TTC549 (cell line): Measurements from ENCODE around the gene DOCK10.
"Not testable (repeated sequence)": the region's sequence is repeated elsewhere in the genome, so short reads cannot be mapped to it uniquely, and the experiment has no call there.

Experiments used
- FAIRE-seq: peaks from 2 replicates; lab custom pipeline; 2012; peaks lifted over from hg19 to GRCh38; lab: Jason Lieb, UNC

Gene DOCK10

DNA sequence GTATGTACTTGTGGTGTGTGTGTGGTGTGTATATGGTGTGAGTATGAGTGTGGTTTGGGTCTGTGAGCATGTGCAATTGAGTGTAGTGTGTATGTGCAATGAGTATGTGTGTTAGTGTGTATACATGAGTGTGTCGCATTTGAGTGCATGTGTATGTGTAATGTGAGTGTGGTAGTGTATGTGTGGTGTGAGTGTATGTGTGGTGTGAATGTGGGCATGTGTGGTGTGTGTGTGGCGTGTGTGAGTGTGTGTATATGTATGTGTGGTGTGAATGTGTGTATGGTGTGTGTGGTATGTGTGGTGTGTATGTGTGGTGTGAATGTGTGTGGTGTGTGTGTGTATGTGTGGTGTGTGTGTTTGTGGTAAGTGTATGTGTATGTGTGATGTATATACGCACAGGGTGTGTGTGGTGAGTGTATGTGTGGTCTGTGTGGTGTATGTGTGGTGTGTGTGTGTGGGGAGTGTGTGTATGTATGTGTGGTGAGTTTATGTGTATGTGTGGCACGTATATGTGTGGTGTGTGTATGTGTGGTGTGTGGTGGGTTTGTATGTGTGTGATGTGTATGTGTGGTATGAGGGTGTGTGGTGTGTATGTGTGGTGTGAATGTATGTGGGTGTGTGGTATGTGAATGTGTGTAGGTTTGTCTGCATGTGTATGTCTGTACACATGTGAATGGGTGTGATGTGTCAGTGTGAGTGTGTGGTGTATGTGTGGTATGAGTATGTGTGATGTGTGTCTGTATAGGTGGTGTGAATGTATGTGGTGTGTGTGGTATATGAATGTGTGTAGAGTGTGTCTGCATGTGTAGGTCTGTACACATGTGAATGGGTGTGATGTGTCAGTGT, 123.4 kb downstream of the DOCK10 start:
- FAIRE-seq, result no peak

DNA sequence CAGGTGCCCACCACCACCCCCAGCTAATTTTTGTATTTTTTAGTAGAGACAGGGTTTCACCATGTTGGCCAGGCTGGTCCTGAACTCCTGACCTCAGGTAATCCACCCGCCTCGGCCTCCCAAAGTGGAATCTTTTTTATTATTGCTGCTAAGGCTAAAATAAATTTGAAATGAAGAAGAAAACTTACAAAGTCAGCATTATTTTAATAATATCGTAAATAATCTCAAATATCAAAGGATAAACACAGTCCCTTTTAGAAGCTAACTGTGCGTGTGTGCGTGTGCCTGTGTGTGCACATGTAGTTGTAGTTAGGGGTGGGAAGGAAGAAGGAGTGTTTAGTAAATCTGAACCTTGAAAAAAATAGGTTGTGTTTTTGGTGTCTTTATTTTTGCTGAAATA, 125.0 kb downstream of the DOCK10 start:
- FAIRE-seq, result not testable (repeated sequence)

DNA sequence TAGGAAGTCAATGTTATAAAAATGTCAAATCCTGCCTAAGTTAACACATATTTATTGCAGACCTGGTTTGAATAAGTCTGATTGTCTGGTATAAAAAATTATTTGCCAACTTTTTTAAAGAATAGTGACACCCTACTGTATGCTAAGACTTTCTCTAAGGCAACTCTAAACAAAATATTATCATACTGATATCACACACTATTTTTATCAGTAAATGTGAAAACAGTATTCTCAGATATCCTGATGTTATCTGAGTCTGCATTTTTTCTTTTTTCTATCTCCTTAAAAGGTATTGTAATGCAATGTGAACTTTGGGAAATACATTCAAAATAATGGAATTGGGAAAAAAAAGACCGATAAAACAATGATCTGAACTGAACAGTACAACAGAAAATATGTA, 127.1 kb downstream of the DOCK10 start:
- no peak for FAIRE-seq

GRCh38 chr2:224910574-224910925, 131.7 kb downstream of the DOCK10 start:
- no peak for FAIRE-seq

DNA sequence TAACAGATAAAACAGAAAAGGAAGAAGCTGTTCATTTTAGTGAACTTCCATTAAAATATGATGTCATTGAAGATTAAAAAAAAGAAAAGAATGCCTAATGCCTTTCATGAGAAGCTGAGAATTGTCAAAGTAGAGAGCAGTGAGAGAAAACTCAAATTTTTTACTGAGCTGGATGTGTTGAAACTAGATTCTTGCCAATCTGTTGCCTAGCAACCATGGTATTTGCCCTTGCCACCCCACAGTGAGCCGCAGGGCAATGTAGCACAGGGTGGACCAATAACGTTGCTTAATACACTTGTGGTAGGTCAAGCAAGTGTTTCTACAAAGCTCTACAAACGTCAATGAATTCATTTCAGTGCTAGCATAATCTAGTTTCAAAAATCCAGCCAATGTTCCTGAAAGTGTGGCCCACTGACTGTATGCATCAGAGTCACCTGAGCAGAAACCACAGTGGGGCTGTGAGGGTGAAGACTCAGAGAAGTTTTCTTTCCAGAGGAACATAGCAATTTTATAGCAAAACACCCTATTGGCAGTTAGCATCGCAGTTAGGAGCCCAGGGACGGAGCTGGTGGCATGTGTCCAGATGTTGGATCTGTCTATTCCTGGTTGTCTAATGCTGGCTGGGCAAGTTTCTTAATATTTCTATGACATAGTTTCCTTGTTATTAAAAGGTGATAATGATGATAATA, 132.2 kb downstream of the DOCK10 start:
- no peak for FAIRE-seq

DNA sequence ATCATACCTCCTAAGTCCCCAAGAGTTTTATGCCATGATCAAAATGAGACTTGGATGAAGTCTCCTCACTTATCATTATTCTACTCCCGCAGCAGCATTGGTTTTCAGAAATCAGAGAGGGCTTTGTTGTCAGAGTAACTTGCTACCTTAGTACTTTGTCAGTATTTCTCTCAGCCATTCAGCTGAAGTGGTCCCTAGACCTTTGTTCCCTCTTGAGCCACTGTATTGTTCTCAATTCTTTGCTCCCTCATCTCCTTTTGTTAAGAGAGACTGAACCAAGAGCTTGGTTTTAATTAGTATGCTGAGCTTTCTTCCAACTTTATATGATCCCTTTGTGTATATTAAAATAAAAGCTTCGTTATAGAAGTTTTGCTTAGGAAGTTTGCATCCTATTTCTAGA, 133.4 kb downstream of the DOCK10 start:
- FAIRE-seq, result no peak

GRCh38 chr2:224904381-224904780, 137.9 kb downstream of the DOCK10 start:
- FAIRE-seq, result no peak

DNA sequence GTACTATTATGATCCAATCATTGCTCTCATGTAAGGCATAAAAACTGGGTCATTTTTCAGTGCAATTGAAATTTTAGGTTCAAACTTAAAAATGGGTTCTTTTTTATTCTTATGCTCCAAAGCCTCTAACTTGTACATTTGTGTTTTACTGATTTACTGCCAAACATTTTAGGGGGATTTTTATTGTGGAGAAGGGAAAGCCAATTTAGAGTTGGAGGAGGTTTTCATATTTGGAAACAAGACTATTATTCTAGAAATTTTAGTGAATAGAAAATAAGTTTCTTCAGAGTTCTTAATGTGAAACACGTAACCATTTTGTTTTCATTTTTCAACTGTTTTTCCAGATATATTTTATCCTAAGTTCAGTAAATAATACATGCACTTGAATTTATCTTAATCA, 138.6 kb downstream of the DOCK10 start:
- FAIRE-seq, result no peak

- no peak for FAIRE-seq
Observed at GRCh38 chr2:224901121-224901676, 141.1 kb downstream of the DOCK10 start.

DNA sequence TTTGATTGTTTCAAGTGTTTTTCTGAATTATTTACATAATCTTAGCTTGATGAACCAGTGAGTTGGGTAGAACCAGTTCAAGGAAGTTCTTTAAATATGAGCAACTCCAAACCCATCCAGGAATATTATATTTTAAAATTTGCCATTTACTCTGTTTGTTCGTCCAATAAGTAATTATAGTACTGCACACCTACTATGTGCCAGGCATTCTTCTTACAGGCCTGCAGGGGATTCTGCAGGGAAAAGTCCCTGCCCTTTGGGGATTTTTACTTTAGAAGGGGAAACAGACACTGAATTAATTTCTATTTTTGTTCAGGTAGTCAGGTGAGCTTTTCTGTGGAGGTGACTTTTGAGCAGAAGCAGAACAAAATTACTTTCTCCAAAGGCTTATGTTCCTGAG, 146.9 kb downstream of the DOCK10 start:
- no peak for FAIRE-seq

DNA sequence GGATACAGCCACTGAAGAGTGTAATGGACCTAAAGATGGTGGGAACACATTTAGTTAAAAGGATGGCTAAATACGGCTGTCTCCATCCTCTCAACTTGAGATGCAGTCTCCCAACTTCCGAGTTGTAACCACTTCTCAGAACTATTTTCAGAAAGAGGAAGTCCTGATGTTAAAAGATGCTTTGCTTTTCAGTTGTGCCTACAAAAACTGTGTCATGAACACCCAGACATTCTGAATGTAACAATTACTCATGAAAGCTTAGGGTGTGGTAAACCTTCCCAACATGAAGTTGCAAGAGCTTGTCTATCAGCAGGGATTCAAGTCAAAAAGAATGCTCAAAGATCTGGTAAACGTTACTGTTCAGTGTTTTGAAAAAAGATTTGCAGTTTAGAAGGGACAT, 147.9 kb downstream of the DOCK10 start:
- no peak for FAIRE-seq

DNA sequence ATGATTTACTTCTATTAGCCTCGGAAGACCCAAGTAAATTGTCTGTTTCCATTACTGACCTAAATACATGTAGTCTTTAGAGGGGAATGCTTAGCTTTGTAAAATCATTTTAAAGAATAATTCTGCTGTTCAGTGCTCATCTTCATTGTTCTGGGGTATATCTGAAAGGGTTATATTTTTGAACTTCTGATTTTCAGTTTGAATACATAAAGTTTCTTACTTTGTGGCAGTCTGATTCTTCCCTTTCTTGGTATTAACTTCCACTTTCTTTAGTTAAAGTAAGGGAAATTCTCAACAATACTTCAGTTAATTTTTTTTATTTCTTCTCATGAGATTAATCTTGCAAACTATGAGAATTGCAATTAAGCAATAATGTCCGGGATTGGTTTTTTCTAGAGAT, 148.4 kb downstream of the DOCK10 start:
- no peak for FAIRE-seq

DNA sequence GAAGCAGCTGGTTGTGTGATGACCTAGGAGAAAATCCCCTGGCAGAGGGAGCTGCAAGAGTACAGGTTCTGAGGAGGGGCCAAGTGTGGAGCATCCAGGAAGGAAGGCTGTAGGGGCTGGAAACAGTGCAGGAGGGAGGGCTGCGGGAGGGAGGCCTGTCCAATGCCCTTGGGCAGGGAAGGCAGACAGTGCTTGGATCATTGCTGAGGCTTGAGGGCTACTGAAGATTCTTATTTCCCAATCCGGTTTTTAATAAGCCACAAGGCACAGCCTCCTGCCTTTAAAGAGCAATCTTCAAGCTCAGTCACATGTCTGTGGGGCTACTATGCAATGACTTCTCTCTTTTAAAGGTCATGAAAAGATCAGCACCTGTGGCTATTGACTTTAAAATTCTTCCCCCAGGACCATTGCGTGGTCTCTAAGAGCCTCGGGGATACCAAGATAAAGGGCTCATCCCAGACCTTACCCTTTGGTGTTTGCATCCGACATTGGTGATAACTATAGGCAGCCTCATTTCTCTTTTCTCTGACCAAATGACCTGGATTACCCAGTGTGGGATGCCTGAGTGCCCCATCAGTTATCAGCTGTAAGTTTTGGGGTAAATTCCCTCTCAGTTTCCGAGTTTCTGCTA, 149.6 kb downstream of the DOCK10 start:
- no peak for FAIRE-seq

- FAIRE-seq, result no peak
Observed at GRCh38 chr2:224890372-224890771, 151.9 kb downstream of the DOCK10 start.

DNA sequence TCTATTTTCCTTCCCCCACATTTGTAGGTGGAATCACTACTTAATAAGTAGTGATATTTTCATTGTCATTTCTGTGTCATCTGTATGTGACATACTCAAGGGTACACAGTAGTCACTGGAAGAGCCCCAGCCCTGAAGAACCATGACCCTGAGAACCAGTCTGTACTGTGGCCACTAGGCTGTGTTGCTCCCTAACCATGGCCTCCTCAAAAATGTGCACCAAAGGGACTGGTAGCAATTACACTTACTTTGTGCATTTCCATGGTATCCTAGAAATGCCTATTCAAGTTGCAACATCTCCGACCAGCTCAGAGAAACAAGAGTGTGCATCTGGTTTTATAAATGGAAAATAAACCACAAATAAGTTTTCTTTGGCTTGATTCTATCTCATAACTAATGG, 155.1 kb downstream of the DOCK10 start:
- no peak for FAIRE-seq

DNA sequence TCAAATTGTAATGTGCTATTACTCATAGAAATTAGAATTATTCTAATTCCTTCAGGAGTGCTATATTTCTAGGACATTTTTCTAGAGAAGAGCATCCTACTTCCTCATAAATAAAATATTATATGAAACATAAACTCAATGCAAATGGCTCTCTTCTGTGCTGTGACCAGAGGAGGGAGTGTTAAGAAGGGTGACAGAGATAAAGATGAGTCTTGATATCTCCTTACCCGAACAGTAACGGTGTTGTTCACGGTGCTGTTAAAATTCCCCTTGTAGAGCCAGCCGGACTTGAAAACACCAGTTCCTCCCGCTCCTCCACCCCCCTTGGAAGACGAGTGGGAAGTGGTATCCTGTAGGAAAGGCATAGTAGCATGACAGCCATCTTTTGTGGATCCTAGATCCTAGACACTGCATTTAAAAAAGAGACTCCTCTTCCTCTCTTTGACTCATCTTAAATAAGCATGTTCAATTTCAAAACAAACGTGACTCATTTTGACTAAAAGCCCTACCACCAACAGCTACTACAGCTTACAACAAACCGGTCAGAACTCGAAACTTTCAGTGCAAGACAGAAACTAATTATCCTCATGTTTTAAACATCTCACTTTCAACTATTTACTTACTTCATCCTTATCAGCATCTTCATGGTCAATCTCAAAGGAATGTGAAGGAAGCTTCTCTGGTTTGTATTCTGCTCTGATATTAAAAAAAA, 156.3 kb downstream of the DOCK10 start:
- no peak for FAIRE-seq

DNA sequence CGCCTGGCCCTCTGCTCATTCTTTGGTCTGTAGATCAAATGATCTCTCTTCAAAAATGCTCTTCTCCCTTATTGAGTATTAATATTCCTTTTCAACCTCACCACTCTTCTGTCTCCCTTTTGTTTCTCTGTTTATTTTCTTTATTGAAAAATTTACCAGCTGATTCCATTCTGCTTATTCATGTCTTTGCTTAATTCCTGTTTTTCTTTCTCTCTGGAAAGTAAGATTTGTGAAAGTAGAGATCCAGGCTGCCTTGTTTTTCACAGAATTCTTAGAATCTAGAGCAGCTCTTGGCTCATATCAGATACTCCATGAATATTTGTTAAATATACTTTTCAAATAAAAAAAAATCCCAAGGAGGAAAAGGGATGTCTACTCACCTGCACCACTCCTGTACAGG, 157.0 kb downstream of the DOCK10 start:
- no peak for FAIRE-seq

DNA sequence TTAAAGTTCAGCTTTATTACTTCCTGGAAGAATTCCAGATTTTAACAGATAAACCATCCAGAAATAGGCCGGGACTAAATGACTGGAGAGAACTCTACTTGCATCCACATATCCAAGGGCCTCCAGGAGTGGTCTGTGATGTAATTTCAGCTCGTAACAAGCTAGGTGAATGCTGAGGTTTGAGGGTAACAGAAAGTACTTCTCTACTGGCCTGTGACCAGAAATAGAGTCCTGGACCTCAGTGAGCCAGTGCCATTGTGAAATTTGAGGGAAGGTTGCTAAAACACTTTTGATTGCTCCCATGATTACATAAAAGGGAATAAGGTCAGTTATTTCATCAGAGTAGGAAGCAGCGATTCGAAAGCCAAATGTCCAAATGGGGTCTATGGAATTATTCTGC, 158.1 kb downstream of the DOCK10 start:
- FAIRE-seq, result no peak

DNA sequence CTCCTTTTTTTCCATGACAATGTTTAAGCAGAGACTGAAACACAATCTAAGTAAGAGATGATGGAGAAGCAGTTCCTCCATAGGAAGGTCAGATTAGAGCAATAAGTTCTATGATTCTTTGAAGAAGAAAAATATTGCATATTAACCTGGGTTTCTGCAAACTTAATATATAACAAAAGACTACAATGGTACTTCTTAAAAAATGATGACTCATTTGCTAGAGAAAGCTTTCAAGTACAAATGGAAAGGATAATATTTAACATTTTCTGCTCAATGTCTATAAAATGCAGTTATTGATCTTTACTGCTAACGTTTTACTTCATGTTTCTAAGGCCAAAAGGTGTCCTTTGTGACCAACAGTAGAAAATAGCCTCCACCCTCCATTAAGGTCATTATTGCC, 158.6 kb downstream of the DOCK10 start:
- no peak for FAIRE-seq

GRCh38 chr2:224883172-224883516, 159.1 kb downstream of the DOCK10 start:
- FAIRE-seq, result no peak

DNA sequence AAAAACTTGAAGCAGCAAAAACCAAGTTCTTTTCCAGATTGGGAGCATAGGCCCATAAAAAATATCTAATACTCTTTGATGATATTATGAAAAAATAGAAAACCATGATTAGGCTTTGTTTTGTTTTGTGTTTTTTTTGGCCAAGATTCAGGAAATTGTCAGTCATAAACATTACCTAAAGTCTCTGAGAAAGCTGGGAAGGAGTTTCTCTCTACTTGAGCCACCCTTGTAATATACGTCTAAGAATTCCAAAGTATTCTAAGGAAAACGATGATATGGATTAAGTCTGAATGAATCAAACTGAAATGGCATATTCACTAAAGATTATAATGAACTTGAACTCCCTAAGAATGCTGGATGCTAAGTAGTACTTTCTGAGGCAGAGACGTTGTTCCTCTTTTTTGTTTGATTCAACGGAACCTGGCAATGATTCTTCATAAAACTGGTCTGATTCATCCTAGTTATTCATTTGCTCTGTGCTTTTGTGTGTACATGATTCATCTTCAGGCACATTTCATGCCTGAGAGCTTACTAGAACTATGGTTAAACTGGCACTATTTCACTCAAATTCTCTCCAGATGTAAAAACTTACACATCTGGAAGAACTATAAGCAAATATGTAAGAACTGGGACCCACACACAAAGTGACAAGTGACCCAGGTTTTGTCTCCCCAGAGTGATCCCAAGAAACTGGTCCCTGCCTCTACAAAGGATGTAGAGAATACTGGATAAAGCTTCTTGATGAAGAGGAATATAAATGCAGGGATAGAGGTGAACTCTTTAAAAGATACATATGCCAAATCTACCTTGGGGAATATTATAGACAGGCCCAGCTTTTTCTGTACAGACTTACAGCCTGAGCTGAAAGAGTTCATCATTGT, 159.7 kb downstream of the DOCK10 start:
- FAIRE-seq, result no peak

- no peak for FAIRE-seq
Observed at GRCh38 chr2:224881846-224882245, 160.4 kb downstream of the DOCK10 start.
